HepG2 (cell line): ENCODE data around the gene ZNHIT1.

Experiments
- CSRNP1 ChIP-seq: sonication (generic); formaldehyde crosslinking; IDR thresholded peaks from 2 replicates; pipeline ENCODE4 v1.8.1; 2023; ENCODE audit warnings: mild to moderate bottlenecking, missing genetic modification reagents
- CTCF ChIP-seq: sonication (generic); formaldehyde crosslinking; IDR thresholded peaks from 2 replicates; pipeline ENCODE4 v1.5.0; 2020; ENCODE audit warnings: mild to moderate bottlenecking, missing genetic modification reagents, moderate library complexity
- PAX8 ChIP-seq: sonication (generic); formaldehyde crosslinking; IDR thresholded peaks from 2 replicates; pipeline ENCODE4 v1.8.0; 2022; ENCODE audit warnings: mild to moderate bottlenecking, missing genetic modification reagents, borderline replicate concordance
- PREB ChIP-seq: sonication (generic); formaldehyde crosslinking; IDR thresholded peaks from 2 replicates; pipeline ENCODE4 v1.4.0; 2020; ENCODE audit warnings: missing genetic modification reagents
- SMARCC2 ChIP-seq: fragments of 450-650 bp; IDR thresholded peaks from 2 replicates; pipeline ENCODE4 v1.6.1; 2017; ENCODE audit warnings: antibody characterized with exemption, mild to moderate bottlenecking
- SMC3 ChIP-seq: IDR thresholded peaks from 2 replicates; pipeline ENCODE4 v1.6.1; 2011; ENCODE audit warnings: low read length, improper control_type of control experiment
- SOX13 ChIP-seq, 3 experiments: fragments of 450-650 bp in 1 of 3; sonication (generic) in 1 of 3; formaldehyde crosslinking in 1 of 3; IDR thresholded peaks in 2 of 3; conservative IDR thresholded peaks in 1 of 3; 2 replicates each; pipeline versions ENCODE4 v1.5.0 to v1.6.1; 2016 to 2020; ENCODE audit warnings: antibody characterized with exemption in 1 of 3, mild to moderate bottlenecking in 1 of 3, missing compliant biosample characterization in 1 of 3, missing genetic modification reagents in 1 of 3, moderate library complexity in 1 of 3
- ZNF672 ChIP-seq: sonication (generic); formaldehyde crosslinking; IDR thresholded peaks from 2 replicates; pipeline ENCODE4 v1.8.1; 2022; ENCODE audit warnings: missing genetic modification reagents

- no peak for TF ChIP-seq SMARCC2
- TF ChIP-seq PREB (CRISPR knock-in tag), result no peak
- TF ChIP-seq PAX8 (CRISPR knock-in tag), result no peak
- TF ChIP-seq SOX13 (IDR thresholded peaks at IDR 0.05), result no peak
- no peak for TF ChIP-seq SOX13 (CRISPR knock-in tag; conservative IDR thresholded peaks at IDR 0.05 in 1 of 2, IDR thresholded peaks at IDR 0.05 in 1 of 2)
- no peak for TF ChIP-seq ZNF672
- no peak for TF ChIP-seq CSRNP1 (CRISPR knock-in tag)
- TF ChIP-seq CTCF (CRISPR knock-in tag), result no peak
- no peak for TF ChIP-seq SMC3
Measured at GRCh38 chr7:101197991-101198390, 20.0 kb upstream of the ZNHIT1 start.
